Fibroblast of skin of left quadriceps (primary cell): ENCODE measurements around the gene MAD1L1.
"Not testable (repeated sequence)": the region's sequence is repeated elsewhere in the genome, so short reads cannot be mapped to it uniquely, and the experiment has no call there.

ENCODE experiments used
- DNase-seq, 2 experiments: peaks; one replicate each; pipeline ENCODE4 v3.0.0-alpha.2; 2013; ENCODE audit warnings: low read depth in 2 of 2

Gene MAD1L1

GRCh38 chr7:2068693-2069471, 163.9 kb downstream of the MAD1L1 start:
- no peak for DNase-seq

DNA sequence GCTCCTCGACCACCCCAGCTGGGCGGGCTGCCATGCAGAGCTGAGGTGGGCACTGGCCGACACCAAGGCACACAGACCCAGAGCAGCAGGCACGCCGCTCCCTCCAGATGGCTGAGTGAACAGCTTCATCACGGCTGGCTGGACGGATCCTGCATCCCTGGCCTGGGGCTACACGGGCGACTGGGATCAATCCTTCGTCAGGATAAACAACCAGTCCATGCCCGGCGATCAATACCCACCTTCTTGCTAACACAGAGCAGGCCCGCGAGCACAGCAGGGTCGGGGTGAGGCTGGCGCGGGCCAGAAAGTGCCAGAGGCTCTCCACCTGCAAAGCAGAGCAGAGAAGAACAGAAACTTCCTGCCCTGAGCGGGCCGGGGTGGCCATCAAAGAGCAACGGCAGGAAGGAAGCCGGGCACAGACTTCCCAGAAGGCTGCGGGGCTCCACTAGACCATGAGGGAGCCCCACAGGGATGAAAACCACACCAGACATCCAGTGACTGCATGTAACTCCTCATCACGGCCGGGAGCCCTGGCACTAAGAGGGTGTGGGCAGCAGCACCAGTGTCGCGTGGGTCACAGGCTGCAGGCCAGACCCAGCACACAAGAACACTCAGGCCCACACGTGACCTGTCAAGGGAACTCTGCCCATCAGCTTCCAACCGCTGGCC, 166.4 kb downstream of the MAD1L1 start:
- no peak for DNase-seq

DNA sequence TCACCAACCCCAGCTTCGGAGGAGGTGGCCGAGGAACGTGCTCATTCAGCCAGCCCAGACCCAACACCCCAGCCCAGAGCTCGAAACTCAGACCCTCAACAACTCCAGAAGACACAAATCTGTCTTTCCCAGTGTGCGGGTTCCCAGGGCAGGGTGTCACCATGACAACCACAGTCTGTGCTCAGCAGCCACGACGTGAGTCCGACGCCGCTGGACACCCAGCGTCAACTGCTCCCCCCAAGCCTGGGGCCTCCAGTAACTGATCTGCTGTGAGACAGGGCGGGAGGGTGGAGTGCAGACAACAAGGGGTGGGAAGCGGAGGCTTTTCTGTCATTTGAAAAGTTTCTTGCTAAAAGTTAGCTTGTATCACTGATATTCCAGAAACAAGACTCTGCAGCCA, 167.2 kb downstream of the MAD1L1 start:
- no peak for DNase-seq

GRCh38 chr7:2063563-2064260, 169.0 kb downstream of the MAD1L1 start:
- no peak for DNase-seq

DNA sequence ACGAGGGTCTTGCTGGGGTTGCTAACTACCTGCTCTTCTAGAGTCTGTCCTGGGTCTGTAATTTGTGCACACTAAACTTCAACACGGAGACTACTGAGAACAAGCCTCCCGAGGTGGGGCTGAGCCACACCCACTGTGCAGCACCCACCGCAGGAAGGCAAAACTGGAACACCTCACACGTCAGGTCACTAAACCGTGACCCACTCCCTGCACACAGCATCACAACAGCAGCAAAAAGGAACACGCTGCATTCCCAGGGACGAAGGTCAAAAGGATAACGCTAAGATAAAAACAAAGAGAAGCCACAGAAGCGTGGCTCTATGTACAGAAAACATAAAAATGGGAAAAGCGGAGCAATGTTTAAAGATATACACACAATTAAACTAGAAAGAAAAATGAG, 170.1 kb downstream of the MAD1L1 start:
- DNase-seq: no peak

GRCh38 chr7:2060701-2061100, 172.0 kb downstream of the MAD1L1 start:
- no peak for DNase-seq

- no peak for DNase-seq
Measured at GRCh38 chr7:2059964-2060700, 172.6 kb downstream of the MAD1L1 start.

DNA sequence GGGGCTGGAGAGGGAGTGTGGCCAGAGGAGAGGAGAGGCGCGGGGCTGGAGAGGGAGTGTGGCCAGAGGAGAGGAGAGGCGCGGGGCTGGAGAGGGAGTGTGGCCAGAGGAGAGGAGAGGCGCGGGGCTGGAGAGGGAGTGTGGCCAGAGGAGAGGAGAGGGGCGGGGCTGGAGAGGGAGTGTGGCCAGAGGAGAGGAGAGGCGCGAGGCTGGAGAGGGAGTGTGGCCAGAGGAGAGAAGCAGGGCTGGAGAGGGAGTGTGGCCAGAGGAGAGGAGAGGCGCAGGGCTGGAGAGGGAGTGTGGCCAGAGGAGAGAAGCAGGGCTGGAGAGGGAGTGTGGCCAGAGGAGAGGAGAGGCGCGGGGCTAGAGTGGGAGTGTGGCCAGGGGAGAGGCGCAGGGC, 174.5 kb downstream of the MAD1L1 start:
- DNase-seq: not testable (repeated sequence)

DNA sequence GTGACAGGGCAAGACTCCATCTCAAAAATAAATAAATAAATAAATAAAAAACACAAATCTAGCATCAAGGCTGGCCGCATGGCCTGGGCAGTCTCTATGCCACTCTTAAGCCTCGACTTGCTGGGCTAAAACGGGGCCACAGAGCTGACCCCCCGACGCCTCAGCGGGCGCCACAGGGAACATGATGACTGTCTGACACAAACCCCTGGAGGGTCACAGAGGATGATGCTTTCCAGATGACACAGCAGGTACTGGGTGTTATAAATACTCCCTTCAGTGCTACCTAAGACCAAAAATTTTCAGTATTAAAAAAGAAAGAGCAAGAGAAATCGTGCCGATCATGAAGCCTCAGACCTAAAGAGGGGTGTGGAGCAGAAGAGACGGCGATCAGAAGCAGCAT, 176.8 kb downstream of the MAD1L1 start:
- DNase-seq: no peak

DNA sequence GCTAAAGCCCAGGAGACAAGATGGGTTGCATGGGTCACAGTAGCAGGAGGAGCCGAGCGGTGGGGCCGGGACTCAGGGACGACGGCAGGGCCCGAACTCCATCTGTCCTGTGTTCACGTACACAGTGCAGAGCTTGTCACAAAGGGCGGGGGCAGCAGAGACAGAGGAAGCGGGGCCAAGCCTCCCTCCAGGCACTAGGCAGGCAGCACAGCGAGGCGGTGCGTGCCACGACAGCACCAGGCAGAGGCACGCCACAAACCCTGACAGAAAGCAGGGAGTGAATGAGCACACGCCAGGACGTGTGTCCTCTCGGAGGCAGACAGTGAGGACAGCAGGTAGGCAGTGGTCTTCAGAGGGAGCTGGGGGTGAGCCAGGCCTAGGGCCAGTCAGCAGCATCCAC, 177.8 kb downstream of the MAD1L1 start:
- DNase-seq: no peak

- DNase-seq: no peak
Measured at GRCh38 chr7:2053395-2053794, 179.3 kb downstream of the MAD1L1 start.

DNA sequence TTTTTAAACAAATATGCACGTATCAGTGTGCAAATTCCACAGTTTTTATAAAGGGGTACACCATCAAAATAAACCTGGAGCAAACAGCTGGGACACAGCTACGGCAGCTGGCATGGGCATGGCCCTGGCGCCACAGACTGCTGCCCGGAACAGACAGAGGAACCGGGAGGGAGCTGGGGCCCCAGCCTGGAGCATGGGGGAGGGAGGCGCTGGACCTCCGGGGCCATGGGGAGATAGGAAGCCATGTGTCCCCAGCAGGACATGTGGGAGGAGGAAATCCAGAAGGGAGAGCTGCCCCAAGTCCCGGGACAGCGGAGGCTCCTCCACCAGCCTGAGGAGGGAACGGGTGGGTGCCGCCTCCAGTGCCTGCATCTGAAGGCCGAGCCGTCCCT, 180.1 kb downstream of the MAD1L1 start:
- no peak for DNase-seq

GRCh38 chr7:2051707-2052656, 180.8 kb downstream of the MAD1L1 start:
- DNase-seq: no peak

DNA sequence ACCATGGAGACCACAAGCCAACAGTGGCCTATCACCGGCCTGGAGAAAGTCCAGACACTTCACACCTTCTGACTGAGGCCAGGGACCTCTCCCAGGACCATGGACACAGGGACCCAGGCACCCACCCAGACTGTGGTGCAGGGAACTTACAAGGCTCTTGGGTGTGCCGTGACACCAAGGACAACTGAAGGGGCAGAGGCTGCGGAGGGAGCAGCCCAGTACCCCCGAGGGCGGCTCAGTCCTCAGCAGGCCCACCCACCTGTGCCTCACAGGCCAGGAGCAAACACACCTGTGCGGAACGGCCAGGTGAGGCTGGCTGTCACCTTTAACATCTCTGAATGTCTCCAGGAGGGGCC, 182.3 kb downstream of the MAD1L1 start:
- no peak for DNase-seq

- DNase-seq: no peak
Measured at GRCh38 chr7:2049782-2050510, 182.8 kb downstream of the MAD1L1 start.

GRCh38 chr7:2049111-2049781, 183.5 kb downstream of the MAD1L1 start:
- DNase-seq: no peak

- no peak for DNase-seq
Measured at GRCh38 chr7:2048531-2048930, 184.2 kb downstream of the MAD1L1 start.

- no peak for DNase-seq
Measured at GRCh38 chr7:2048006-2048405, 184.7 kb downstream of the MAD1L1 start.

- no peak for DNase-seq
Measured at GRCh38 chr7:2046581-2047565, 185.9 kb downstream of the MAD1L1 start.
